CD14-positive monocyte (primary cell): Measurements from ENCODE around the gene ENPP6. TPM values are rescaled to one million over a fixed set of nuclear protein-coding genes. Genes with fewer than 3 reads are reported as not detected.

Experiments
- DNase-seq, 3 donors: peaks; one replicate each; pipeline ENCODE4 v3.0.0-alpha.2; 2011 to 2022
- H2AFZ ChIP-seq: 2 replicates; pipeline ENCODE4 v1.6.0; 2012; ENCODE audit warnings: mild to moderate bottlenecking, low read depth, low read length, inconsistent platforms; ENCODE audit not compliant: insufficient read depth, poor library complexity, severe bottlenecking
- H3K27ac ChIP-seq, 2 donors: 1 replicate in 1 of 2; 2 replicates in 1 of 2; pipeline ENCODE4 v1.5.1; 2012 to 2013; ENCODE audit warnings: low read length in 2 of 2, control low read depth in 1 of 2, inconsistent platforms in 1 of 2, low read depth in 1 of 2, mild to moderate bottlenecking in 1 of 2
- H3K27me3 ChIP-seq, 2 donors: one replicate each; pipeline versions ENCODE4 v1.6.0 to v1.6.1; 2011 to 2013; ENCODE audit warnings: low read length in 2 of 2; ENCODE audit not compliant: control insufficient read depth in 2 of 2, insufficient read depth in 2 of 2
- H3K36me3 ChIP-seq, 2 donors: replicated peaks in 1 of 2; 1 replicate in 1 of 2; 2 replicates in 1 of 2; pipeline versions ENCODE4 v1.5.1 to v1.6.1; 2012 to 2013; ENCODE audit warnings: low read length in 2 of 2, control low read depth in 1 of 2, inconsistent platforms in 1 of 2, mild to moderate bottlenecking in 1 of 2; ENCODE audit not compliant: insufficient read depth in 2 of 2, control insufficient read depth in 1 of 2
- H3K4me1 ChIP-seq, 2 donors: 1 replicate in 1 of 2; 2 replicates in 1 of 2; pipeline versions ENCODE4 v1.5.1 to v1.6.1; 2012 to 2013; ENCODE audit warnings: low read length in 2 of 2, control low read depth in 1 of 2, inconsistent platforms in 1 of 2, mild to moderate bottlenecking in 1 of 2, moderate library complexity in 1 of 2; ENCODE audit not compliant: insufficient read depth in 2 of 2, control insufficient read depth in 1 of 2
- H3K4me2 ChIP-seq: replicated peaks from 2 replicates; pipeline ENCODE3; 2012; ENCODE audit warnings: low read length, moderate library complexity, mild to moderate bottlenecking; ENCODE audit not compliant: poor library complexity, severe bottlenecking; ENCODE audit errors: extremely low read depth
- H3K4me3 ChIP-seq, 3 experiments: fragments of 200-600 bp in 1 of 3; sonication (generic) in 1 of 3; replicated peaks in 1 of 3; 1 replicate in 2 of 3; 2 replicates in 1 of 3; pipeline ENCODE4 v1.5.1; 2011 to 2013; ENCODE audit warnings: low read length in 3 of 3, mild to moderate bottlenecking in 3 of 3, control low read depth in 2 of 3, low read depth in 2 of 3, inconsistent platforms in 1 of 3, moderate library complexity in 1 of 3
- H3K79me2 ChIP-seq: 2 replicates; pipeline ENCODE4 v1.6.0; 2012; ENCODE audit warnings: mild to moderate bottlenecking, control low read depth, inconsistent platforms, low read length, moderate library complexity; ENCODE audit not compliant: insufficient read depth
- H3K9ac ChIP-seq: 2 replicates; pipeline ENCODE4 v1.6.0; 2017; ENCODE audit warnings: low read length, mild to moderate bottlenecking; ENCODE audit not compliant: insufficient read depth, poor library complexity, severe bottlenecking
- H3K9me3 ChIP-seq, 2 donors: replicated peaks in 1 of 2; 1 replicate in 1 of 2; 2 replicates in 1 of 2; pipeline versions ENCODE4 v1.5.1 to v1.6.1; 2012 to 2013; ENCODE audit warnings: low read length in 2 of 2, control low read depth in 1 of 2; ENCODE audit not compliant: control insufficient read depth in 1 of 2, insufficient read depth in 1 of 2
- H4K20me1 ChIP-seq: 2 replicates; pipeline ENCODE4 v1.6.0; 2012; ENCODE audit warnings: mild to moderate bottlenecking, low read length, control low read depth, moderate library complexity; ENCODE audit not compliant: insufficient read depth
- H3K27ac Mint-ChIP-seq, 7 donors: one replicate each; pipeline ENCODE4 v1.8.0; 2020; ENCODE audit warnings: mild to moderate bottlenecking in 7 of 7, mixed read lengths in 7 of 7, moderate library complexity in 6 of 7, inconsistent platforms in 2 of 7
- H3K27me3 Mint-ChIP-seq, 3 donors: one replicate each; pipeline ENCODE4 v1.8.0; 2021 to 2022; ENCODE audit warnings: low read depth in 3 of 3, mild to moderate bottlenecking in 3 of 3, mixed read lengths in 3 of 3, moderate library complexity in 3 of 3, inconsistent platforms in 1 of 3
- H3K36me3 Mint-ChIP-seq, 2 donors: one replicate each; pipeline ENCODE4 v1.8.0; 2020; ENCODE audit warnings: mixed read lengths in 2 of 2, inconsistent platforms in 1 of 2, mild to moderate bottlenecking in 1 of 2
- H3K4me1 Mint-ChIP-seq: one replicate; pipeline ENCODE4 v1.8.0; 2020; ENCODE audit warnings: mild to moderate bottlenecking, mixed read lengths
- H3K4me3 Mint-ChIP-seq, 2 donors: one replicate each; pipeline ENCODE4 v1.8.0; 2020; ENCODE audit warnings: mild to moderate bottlenecking in 2 of 2, mixed read lengths in 2 of 2, moderate library complexity in 1 of 2
- H3K9me3 Mint-ChIP-seq, 7 donors: one replicate each; pipeline ENCODE4 v1.8.0; 2020 to 2022; ENCODE audit warnings: mixed read lengths in 7 of 7, mild to moderate bottlenecking in 6 of 7, moderate library complexity in 6 of 7, inconsistent platforms in 2 of 7
- CTCF ChIP-seq: fragments of 200-600 bp; IDR thresholded peaks from one replicate; pipeline ENCODE4 v1.8.0; 2022; ENCODE audit warnings: antibody characterized with exemption, mild to moderate bottlenecking
- WGBS: methylation state at CpG from one replicate; pipeline ENCODE4 v1.1.5; 2013; ENCODE audit warnings: missing lambda C conversion rate; ENCODE audit not compliant: insufficient coverage; 5-methylcytosine and 5-hydroxymethylcytosine counted together
- intact Hi-C, 2 donors: fragments of 100-400 bp; cut with micrococcal nuclease; formaldehyde crosslinking; loops; one replicate each; pipeline versions ENCODE4 v1.15.0 to v1.15.1; 2023
- polyA plus RNA-seq, 3 donors: library from polyadenylated mRNA; depleted of rRNA in 1 of 3; unstranded in 2 of 3; stranded (reverse) in 1 of 3; fragments of 300-500 nt in 2 of 3; fragments of >200 nt in 1 of 3; fragmentation: Illumina TruSeq in 2 of 3; gene quantifications; 1 replicate in 2 of 3; 2 replicates in 1 of 3; pipeline ENCODE4 v1.2.3, GENCODE V29; 2012 to 2021

ENPP6 gene
- polyA plus RNA-seq, 3 donors: 0.05 TPM; not detected in 2

- no peaks in the 10 kb centered on the region for H3K79me2 ChIP-seq
- H3K9me3 Mint-ChIP-seq: peaks cover 0 to 10% (median 7%) of the 10 kb centered on the region in 7 donors
- DNase-seq: no peak
- no peak overlapping the region for H3K9ac ChIP-seq
- H3K36me3 Mint-ChIP-seq: no peaks in the 10 kb centered on the region
- TF ChIP-seq CTCF: no peak
- H3K27me3 ChIP-seq: no peaks in the 10 kb centered on the region
- peaks cover 0 to 5% (median 1%) of the 10 kb centered on the region in 3 donors for H3K27me3 Mint-ChIP-seq
- H3K4me1 ChIP-seq: peaks cover 6 to 9% of the 10 kb centered on the region in 2 donors
- peaks cover 0 to 9% of the 10 kb centered on the region in 2 donors for H3K9me3 ChIP-seq
- WGBS: 91% methylated on average over 18 of the region's 21 CpGs
- H3K27ac Mint-ChIP-seq: no peak overlapping the region
- no peak overlapping the region for H3K27ac ChIP-seq
- no peak overlapping the region for H3K4me3 ChIP-seq
- peaks cover 11% of the 10 kb centered on the region for H3K4me1 Mint-ChIP-seq
- H2AFZ ChIP-seq: no peak overlapping the region
- H4K20me1 ChIP-seq: no peaks in the 10 kb centered on the region
- H3K4me3 Mint-ChIP-seq: no peak overlapping the region
- H3K36me3 ChIP-seq: no peaks in the 10 kb centered on the region
- intact Hi-C loops: no loop called here
- H3K4me2 ChIP-seq: no peak overlapping the region
Measured at GRCh38 chr4:184252136-184253071, 34.7 kb upstream of the ENPP6 start.

- Histone ChIP-seq H3K9me3 (peaks cover 0 to 9% of the 10 kb centered on the region in 2 donors), H2AFZ (no peak overlapping the region), H3K27me3 (no peaks in the 10 kb centered on the region), H4K20me1 (no peaks in the 10 kb centered on the region), H3K27ac (no peak overlapping the region), H3K4me2 (no peak overlapping the region), H3K36me3 (no peaks in the 10 kb centered on the region), H3K4me1 (peaks cover 6 to 9% of the 10 kb centered on the region in 2 donors), H3K4me3 (no peak overlapping the region), H3K79me2 (no peaks in the 10 kb centered on the region), H3K9ac (no peak overlapping the region)
- DNase-seq: no peak
- TF ChIP-seq CTCF: no peak
- Mint-ChIP-seq H3K4me3 (no peak overlapping the region), H3K9me3 (peaks cover 0 to 8% (median 6%) of the 10 kb centered on the region in 7 donors), H3K4me1 (peaks cover 11% of the 10 kb centered on the region), H3K27me3 (peaks cover 2 to 5% (median 3%) of the 10 kb centered on the region in 3 donors), H3K27ac (no peak overlapping the region), H3K36me3 (no peaks in the 10 kb centered on the region)
- WGBS: no CpG with 5 or more reads among the region's 3 CpGs
- intact Hi-C loops: no loop called here
Measured at GRCh38 chr4:184251670-184251980, 34.0 kb upstream of the ENPP6 start.
